Fibroblast of lung (primary cell): ENCODE data around the gene SERPINI1. TPM values are rescaled to one million over a fixed set of nuclear protein-coding genes. Genes with fewer than 3 reads are reported as not detected.

Experiments used
- DNase-seq, 2 donors: peaks; one replicate each; pipeline versions ENCODE4 v3.0.0 to v3.0.0-alpha.2; 2010; ENCODE audit warnings: low read depth in 2 of 2
- H2AFZ ChIP-seq: 2 replicates; pipeline ENCODE4 v1.5.1; 2012; ENCODE audit warnings: low read length, control low read depth, inconsistent platforms
- H3K27ac ChIP-seq: 2 replicates; pipeline ENCODE4 v1.5.1; 2011; ENCODE audit warnings: low read length, control low read depth; ENCODE audit not compliant: insufficient read depth
- H3K27me3 ChIP-seq: 2 replicates; pipeline ENCODE4 v1.5.1; 2011; ENCODE audit warnings: mild to moderate bottlenecking, low read length; ENCODE audit not compliant: control insufficient read depth, insufficient read depth
- H3K36me3 ChIP-seq: 2 replicates; pipeline ENCODE4 v1.5.1; 2011; ENCODE audit warnings: low read length; ENCODE audit not compliant: control insufficient read depth, insufficient read depth
- H3K4me1 ChIP-seq: 2 replicates; pipeline ENCODE4 v1.5.1; 2011; ENCODE audit warnings: low read length; ENCODE audit not compliant: control insufficient read depth, insufficient read depth; ENCODE audit errors: extremely low read depth
- H3K4me2 ChIP-seq: 2 replicates; pipeline ENCODE4 v1.5.1; 2011; ENCODE audit warnings: low read length, control low read depth; ENCODE audit not compliant: insufficient read depth; ENCODE audit errors: extremely low read depth
- H3K4me3 ChIP-seq, 4 experiments: fragments of 200-600 bp in 1 of 4; sonication (generic) in 1 of 4; replicated peaks in 1 of 4; 2 replicates each; pipeline ENCODE4 v1.5.1; 2011 to 2016; ENCODE audit warnings: low read length in 4 of 4, low read depth in 3 of 4, mild to moderate bottlenecking in 3 of 4, control low read depth in 2 of 4, inconsistent platforms in 1 of 4, mixed read lengths in 1 of 4; ENCODE audit not compliant: insufficient read depth in 1 of 4; ENCODE audit errors: control extremely low read depth in 1 of 4
- H3K79me2 ChIP-seq: 2 replicates; pipeline ENCODE4 v1.5.1; 2012; ENCODE audit warnings: mild to moderate bottlenecking, low read length, inconsistent platforms; ENCODE audit not compliant: control insufficient read depth, insufficient read depth
- H3K9ac ChIP-seq: 2 replicates; pipeline ENCODE4 v1.5.1; 2011; ENCODE audit warnings: mild to moderate bottlenecking, low read length, control low read depth; ENCODE audit not compliant: insufficient read depth
- H3K9me3 ChIP-seq: 2 replicates; pipeline ENCODE4 v1.5.1; 2012; ENCODE audit warnings: low read depth, low read length; ENCODE audit not compliant: control insufficient read depth, insufficient read depth
- H4K20me1 ChIP-seq: 2 replicates; pipeline ENCODE4 v1.5.1; 2011; ENCODE audit warnings: low read length; ENCODE audit not compliant: control insufficient read depth, insufficient read depth; ENCODE audit errors: extremely low read depth
- EZH2 ChIP-seq: IDR thresholded peaks from 2 replicates; pipeline ENCODE4 v1.5.1; 2012; ENCODE audit warnings: low read length, control low read depth, mild to moderate bottlenecking; ENCODE audit errors: missing control alignments
- polyA plus RNA-seq, 2 donors: library from polyadenylated mRNA; depleted of rRNA in 1 of 2; stranded (reverse) in 1 of 2; unstranded in 1 of 2; fragments of >200 nt; gene quantifications; 2 replicates each; pipeline ENCODE4 v1.2.1, GENCODE V29; 2011 to 2012; ENCODE audit warnings: missing spikeins in 1 of 2
- total RNA-seq: library from RNA; depleted of rRNA; stranded (reverse); fragments of >200 nt; gene quantifications from 2 replicates; pipeline ENCODE4 v1.2.1, GENCODE V29; 2014
- TF ChIP-seq, protein P1 (sequence below), 2 donors: IDR thresholded peaks in 1 of 2; conservative IDR thresholded peaks in 1 of 2; 1 replicate in 1 of 2; 2 replicates in 1 of 2; pipeline ENCODE4 v1.5.1; 2011 to 2012; ENCODE audit warnings: low read length in 2 of 2, control low read depth in 1 of 2, inconsistent platforms in 1 of 2, low read depth in 1 of 2, mild to moderate bottlenecking in 1 of 2

The SERPINI1 gene
- total and polyA plus RNA-seq, 2 donors (not counting 1 experiment from before 2014, with no cell fraction given), result 3.0 to 5.8 TPM

DNA sequence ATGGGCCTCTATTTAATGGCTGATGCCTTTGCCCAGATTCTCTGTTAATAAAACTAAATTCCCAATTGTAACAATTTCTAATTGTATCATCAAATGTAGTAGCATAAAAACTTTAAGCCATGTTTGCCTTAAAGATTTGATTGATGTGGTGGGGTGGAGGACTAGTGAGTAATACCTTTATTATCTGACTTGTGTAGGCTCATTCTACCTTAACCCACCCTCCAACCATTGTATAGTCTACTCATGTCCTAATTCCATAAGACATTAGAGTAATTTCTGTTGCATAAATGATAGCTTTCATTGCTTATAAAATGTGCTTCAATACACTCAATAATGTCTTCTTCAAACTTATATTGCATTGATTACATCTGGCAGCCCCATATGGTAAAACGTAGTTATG is 25.8 kb downstream of the SERPINI1 start:
- no peak for DNase-seq

DNA sequence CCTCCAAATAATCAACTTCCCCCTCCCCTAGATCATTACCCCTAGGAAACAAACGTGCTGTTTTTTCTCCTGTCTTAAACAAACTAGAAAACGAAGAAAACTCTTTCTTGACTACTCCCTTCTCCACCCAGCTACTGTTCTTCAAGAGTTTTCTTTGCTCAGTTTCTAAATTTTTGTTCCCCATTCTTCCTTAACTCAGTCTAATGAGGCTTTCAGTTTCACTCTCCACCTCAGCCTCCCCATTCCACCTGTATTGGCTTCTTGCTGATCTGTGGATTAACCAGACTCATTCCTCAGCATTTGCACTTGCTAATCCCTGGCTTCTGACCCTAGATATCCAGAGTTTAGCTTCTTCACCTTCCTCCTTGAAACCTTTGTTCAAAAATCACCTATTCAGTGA is 26.8 kb downstream of the SERPINI1 start:
- TF ChIP-seq, protein P1, sequence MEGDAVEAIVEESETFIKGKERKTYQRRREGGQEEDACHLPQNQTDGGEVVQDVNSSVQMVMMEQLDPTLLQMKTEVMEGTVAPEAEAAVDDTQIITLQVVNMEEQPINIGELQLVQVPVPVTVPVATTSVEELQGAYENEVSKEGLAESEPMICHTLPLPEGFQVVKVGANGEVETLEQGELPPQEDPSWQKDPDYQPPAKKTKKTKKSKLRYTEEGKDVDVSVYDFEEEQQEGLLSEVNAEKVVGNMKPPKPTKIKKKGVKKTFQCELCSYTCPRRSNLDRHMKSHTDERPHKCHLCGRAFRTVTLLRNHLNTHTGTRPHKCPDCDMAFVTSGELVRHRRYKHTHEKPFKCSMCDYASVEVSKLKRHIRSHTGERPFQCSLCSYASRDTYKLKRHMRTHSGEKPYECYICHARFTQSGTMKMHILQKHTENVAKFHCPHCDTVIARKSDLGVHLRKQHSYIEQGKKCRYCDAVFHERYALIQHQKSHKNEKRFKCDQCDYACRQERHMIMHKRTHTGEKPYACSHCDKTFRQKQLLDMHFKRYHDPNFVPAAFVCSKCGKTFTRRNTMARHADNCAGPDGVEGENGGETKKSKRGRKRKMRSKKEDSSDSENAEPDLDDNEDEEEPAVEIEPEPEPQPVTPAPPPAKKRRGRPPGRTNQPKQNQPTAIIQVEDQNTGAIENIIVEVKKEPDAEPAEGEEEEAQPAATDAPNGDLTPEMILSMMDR (conservative IDR thresholded peaks at IDR 0.05 in 1 of 2, IDR thresholded peaks at IDR 0.05 in 1 of 2; ENCODE audit: low read depth in 1 of 2, low read length in 2 of 2), result no peak
- no peak for TF ChIP-seq EZH2
- Histone ChIP-seq H3K4me2 (no peak overlapping the region), H3K4me1 (no peaks in the 10 kb centered on the region), H3K36me3 (no peaks in the 10 kb centered on the region), H3K4me3 (no peak overlapping the region), H3K27ac (no peak overlapping the region), H3K9me3 (no peaks in the 10 kb centered on the region), H3K9ac (no peak overlapping the region), H2AFZ (no peak overlapping the region), H3K27me3 (no peaks in the 10 kb centered on the region), H4K20me1 (no peaks in the 10 kb centered on the region), H3K79me2 (no peaks in the 10 kb centered on the region)
- no peak for DNase-seq

More for the DNA sequence above, 25.8 kb downstream of the SERPINI1 start:
- TF ChIP-seq EZH2, result no peak
- TF ChIP-seq, protein P1 (conservative IDR thresholded peaks at IDR 0.05 in 1 of 2, IDR thresholded peaks at IDR 0.05 in 1 of 2; ENCODE audit: low read depth in 1 of 2, low read length in 2 of 2), result no peak
- H2AFZ ChIP-seq, result no peak overlapping the region
- H3K4me2 ChIP-seq, result no peak overlapping the region
- H4K20me1 ChIP-seq, result no peaks in the 10 kb centered on the region
- H3K4me1 ChIP-seq, result no peaks in the 10 kb centered on the region
- no peak overlapping the region for H3K4me3 ChIP-seq
- H3K36me3 ChIP-seq, result no peaks in the 10 kb centered on the region
- H3K79me2 ChIP-seq, result no peaks in the 10 kb centered on the region
- no peaks in the 10 kb centered on the region for H3K9me3 ChIP-seq
- H3K9ac ChIP-seq, result no peak overlapping the region
- H3K27me3 ChIP-seq, result no peaks in the 10 kb centered on the region
- no peak overlapping the region for H3K27ac ChIP-seq

DNA sequence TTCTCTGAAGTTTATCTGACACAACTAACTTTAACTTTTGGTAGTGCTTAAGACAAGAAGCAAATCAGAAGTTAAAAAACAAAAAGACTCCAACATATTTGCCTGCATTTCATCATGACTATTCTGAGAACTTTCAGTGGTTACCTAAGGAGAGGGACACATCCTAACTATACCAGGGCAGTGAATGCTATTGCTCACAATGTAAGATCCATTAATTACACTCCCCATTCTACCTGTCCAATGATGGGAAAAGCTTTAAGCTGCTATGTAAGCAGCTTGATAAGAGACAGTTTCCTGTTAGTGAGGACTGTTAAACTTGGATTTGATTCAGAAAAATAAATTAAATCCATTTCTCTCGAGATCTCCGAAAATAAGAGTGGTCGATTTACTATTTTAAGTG is 37.5 kb downstream of the SERPINI1 start:
- DNase-seq, result no peak
- Histone ChIP-seq H3K4me2 (no peak overlapping the region), H4K20me1 (no peaks in the 10 kb centered on the region), H2AFZ (no peak overlapping the region), H3K9ac (no peak overlapping the region), H3K4me3 (no peak overlapping the region), H3K36me3 (no peaks in the 10 kb centered on the region), H3K79me2 (no peaks in the 10 kb centered on the region), H3K4me1 (no peaks in the 10 kb centered on the region), H3K27me3 (no peaks in the 10 kb centered on the region), H3K27ac (no peak overlapping the region), H3K9me3 (no peaks in the 10 kb centered on the region)
- no peak for TF ChIP-seq EZH2
- TF ChIP-seq, protein P1 (conservative IDR thresholded peaks at IDR 0.05 in 1 of 2, IDR thresholded peaks at IDR 0.05 in 1 of 2; ENCODE audit: low read depth in 1 of 2, low read length in 2 of 2), result no peak
